ENCODE data around the gene CPEB4.

- TF ChIP-seq CTCF (IDR thresholded peaks at IDR 0.05) (no peak), EZH2 (IDR thresholded peaks at IDR 0.05; ENCODE audit: borderline replicate concordance, insufficient read depth, low read depth, low read length, poor library complexity, severe bottlenecking) (no peak)
These were observed 37.5 kb upstream of the CPEB4 start for GRCh38 chr5:173850659-173851058.

Measured in B cell (primary cell).